Calu3 (cell line): ENCODE measurements around the gene SLCO3A1. TPM values are rescaled to one million over a fixed set of nuclear protein-coding genes. Genes with fewer than 3 reads are reported as not detected.

ENCODE experiments used
- BruUV-seq: library from RNA; stranded (reverse); fragments of 400-500 nt; replicated peaks from 2 replicates; lab custom pipeline; 2021; lab: Mats Ljungman, UMichigan
- CTCF ChIA-PET: fragments of 300-600 bp; sonication (Branson Sonifier 250); formaldehyde crosslinking; loops from one replicate; lab custom pipeline; 2022; ENCODE audit warnings: antibody characterized with exemption; lab: Charles Lee
- DNase-seq: peaks from one replicate; pipeline ENCODE4 v3.0.0; 2022
- H3K27ac Mint-ChIP-seq: one replicate; pipeline ENCODE4 v1.8.0; 2022; ENCODE audit warnings: mixed read lengths; ENCODE audit not compliant: unreplicated experiment
- H3K27me3 Mint-ChIP-seq: one replicate; pipeline ENCODE4 v1.8.0; 2022; ENCODE audit warnings: mixed read lengths; ENCODE audit not compliant: unreplicated experiment
- H3K36me3 Mint-ChIP-seq: one replicate; pipeline ENCODE4 v1.8.0; 2022; ENCODE audit warnings: mild to moderate bottlenecking, moderate library complexity, mixed read lengths; ENCODE audit not compliant: insufficient read depth, unreplicated experiment
- H3K4me1 Mint-ChIP-seq: one replicate; pipeline ENCODE4 v1.8.0; 2022; ENCODE audit warnings: mild to moderate bottlenecking, low read depth, mixed read lengths; ENCODE audit not compliant: unreplicated experiment
- H3K4me3 Mint-ChIP-seq: one replicate; pipeline ENCODE4 v1.8.0; 2022; ENCODE audit warnings: mild to moderate bottlenecking, low read depth, moderate library complexity, mixed read lengths; ENCODE audit not compliant: unreplicated experiment
- H3K9me3 Mint-ChIP-seq: one replicate; pipeline ENCODE4 v1.8.0; 2022; ENCODE audit warnings: low read depth, mixed read lengths; ENCODE audit not compliant: unreplicated experiment
- intact Hi-C: fragments of 100-400 bp; cut with micrococcal nuclease; formaldehyde crosslinking; loops from one replicate; pipeline ENCODE4 v1.10.0; 2022; ENCODE audit not compliant: unreplicated experiment
- total RNA-seq: library from RNA; stranded (reverse); gene quantifications from 2 replicates; pipeline ENCODE4 v1.2.3, GENCODE V29; 2022
- TF ChIP-seq, protein P1 (sequence below): fragments of 200-600 bp; IDR thresholded peaks from one replicate; pipeline ENCODE4 v1.8.0; 2022; ENCODE audit warnings: antibody characterized with exemption; ENCODE audit not compliant: unreplicated experiment

Gene SLCO3A1
- total RNA-seq, 1 experiment from 2014 or later: 65.9 TPM

DNA sequence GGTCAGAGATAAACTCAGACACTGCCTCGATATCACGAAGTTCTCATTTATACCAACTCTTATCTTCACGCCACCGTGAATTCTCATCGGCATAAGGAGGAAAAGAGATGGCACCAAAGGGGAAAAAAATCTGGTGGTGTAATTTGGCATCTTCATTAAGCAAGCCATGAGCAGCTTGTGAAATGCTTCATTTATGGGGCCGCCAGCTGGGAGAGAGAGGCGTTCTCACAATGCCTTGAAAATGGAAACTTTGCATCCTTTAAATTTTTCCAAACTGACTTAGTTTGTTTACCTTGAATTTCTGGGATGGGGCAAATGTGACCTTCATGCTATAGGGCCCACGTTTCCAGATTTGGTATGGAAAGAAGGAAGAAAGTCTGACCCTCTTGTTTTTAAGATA lies 297.7 kb downstream of the SLCO3A1 start:
- no peak for DNase-seq
- CTCF ChIA-PET: no interaction called here
- H3K27ac Mint-ChIP-seq: no peak overlapping the region
- intact Hi-C loops: no loop called here
- no peak overlapping the region for H3K4me3 Mint-ChIP-seq
- no peaks in the 10 kb centered on the region for H3K27me3 Mint-ChIP-seq
- H3K9me3 Mint-ChIP-seq: no peaks in the 10 kb centered on the region
- no TSS peak for BruUV-seq
- H3K4me1 Mint-ChIP-seq: no peaks in the 10 kb centered on the region
- H3K36me3 Mint-ChIP-seq: no peaks in the 10 kb centered on the region
- TF ChIP-seq, protein P1, sequence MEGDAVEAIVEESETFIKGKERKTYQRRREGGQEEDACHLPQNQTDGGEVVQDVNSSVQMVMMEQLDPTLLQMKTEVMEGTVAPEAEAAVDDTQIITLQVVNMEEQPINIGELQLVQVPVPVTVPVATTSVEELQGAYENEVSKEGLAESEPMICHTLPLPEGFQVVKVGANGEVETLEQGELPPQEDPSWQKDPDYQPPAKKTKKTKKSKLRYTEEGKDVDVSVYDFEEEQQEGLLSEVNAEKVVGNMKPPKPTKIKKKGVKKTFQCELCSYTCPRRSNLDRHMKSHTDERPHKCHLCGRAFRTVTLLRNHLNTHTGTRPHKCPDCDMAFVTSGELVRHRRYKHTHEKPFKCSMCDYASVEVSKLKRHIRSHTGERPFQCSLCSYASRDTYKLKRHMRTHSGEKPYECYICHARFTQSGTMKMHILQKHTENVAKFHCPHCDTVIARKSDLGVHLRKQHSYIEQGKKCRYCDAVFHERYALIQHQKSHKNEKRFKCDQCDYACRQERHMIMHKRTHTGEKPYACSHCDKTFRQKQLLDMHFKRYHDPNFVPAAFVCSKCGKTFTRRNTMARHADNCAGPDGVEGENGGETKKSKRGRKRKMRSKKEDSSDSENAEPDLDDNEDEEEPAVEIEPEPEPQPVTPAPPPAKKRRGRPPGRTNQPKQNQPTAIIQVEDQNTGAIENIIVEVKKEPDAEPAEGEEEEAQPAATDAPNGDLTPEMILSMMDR: no peak

DNA sequence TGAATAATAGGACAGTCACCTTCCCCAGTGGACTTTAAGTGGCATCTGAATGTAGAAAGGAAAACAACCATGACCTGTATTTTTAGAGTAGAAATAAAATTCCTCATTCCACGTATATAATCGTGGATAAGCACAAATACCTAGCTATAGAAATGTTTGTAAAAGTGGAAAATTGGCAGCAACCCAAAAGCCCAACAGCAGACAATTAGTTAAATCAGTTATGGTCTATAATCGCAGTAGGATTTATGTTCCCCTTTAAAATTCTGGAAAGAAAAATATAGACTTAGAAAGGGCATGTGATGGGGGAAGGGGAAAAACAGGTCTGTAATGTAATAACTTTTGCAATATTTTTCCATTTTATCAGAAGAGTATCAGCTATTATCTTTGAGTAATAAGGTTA lies 298.2 kb downstream of the SLCO3A1 start:
- intact Hi-C loops: no loop called here
- no TSS peak for BruUV-seq
- DNase-seq: no peak
- Mint-ChIP-seq H3K27ac (no peak overlapping the region), H3K4me3 (no peak overlapping the region), H3K9me3 (no peaks in the 10 kb centered on the region), H3K36me3 (no peaks in the 10 kb centered on the region), H3K27me3 (no peaks in the 10 kb centered on the region), H3K4me1 (no peaks in the 10 kb centered on the region)
- CTCF ChIA-PET: no interaction called here
- TF ChIP-seq, protein P1: no peak

DNA sequence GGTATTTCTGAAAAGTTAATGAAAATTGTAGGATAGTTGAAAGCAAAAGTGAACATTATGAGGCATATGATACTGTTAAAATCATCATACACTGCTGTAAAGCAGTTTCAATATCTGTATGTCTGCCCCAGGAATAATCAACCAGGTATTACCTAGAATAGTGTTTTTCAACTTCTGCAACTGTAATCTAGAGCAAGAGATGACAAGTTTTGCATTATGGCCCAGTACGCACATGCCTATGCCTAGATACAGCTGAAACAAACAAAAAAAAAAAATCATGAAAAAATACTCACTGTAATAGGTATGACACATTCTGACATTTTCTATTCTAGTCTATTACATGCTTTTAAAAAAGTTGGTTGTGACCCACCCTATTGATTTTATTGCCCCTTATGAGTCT lies 299.5 kb downstream of the SLCO3A1 start:
- Mint-ChIP-seq H3K4me3 (no peak overlapping the region), H3K36me3 (no peaks in the 10 kb centered on the region), H3K27me3 (no peaks in the 10 kb centered on the region), H3K4me1 (peaks cover 6% of the 10 kb centered on the region), H3K9me3 (no peaks in the 10 kb centered on the region), H3K27ac (no peak overlapping the region)
- intact Hi-C loops: no loop called here
- CTCF ChIA-PET: no interaction called here
- DNase-seq: no peak
- TF ChIP-seq, protein P1: no peak
- no TSS peak for BruUV-seq

DNA sequence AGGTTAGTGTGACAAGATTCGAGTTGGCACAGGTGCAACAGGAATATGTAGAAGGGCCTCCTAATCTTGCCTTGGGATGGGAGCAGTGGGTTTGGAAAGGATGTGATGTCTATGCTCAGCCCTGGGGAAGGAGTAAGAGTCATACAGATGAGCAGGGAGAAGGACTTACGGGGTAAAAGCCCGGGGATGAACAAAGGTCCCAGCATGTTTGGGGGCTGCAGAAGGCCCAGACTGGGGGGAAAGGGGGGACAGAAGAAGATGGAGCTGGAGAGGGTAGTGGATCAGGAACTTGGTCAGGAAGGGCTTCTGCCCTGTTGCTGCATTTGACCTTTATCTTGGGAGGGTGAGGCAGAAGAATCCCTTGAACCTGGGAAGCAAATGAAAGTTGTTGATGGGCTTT lies 300.1 kb downstream of the SLCO3A1 start:
- peaks cover 4% of the 10 kb centered on the region for H3K36me3 Mint-ChIP-seq
- CTCF ChIA-PET: no interaction called here
- H3K4me1 Mint-ChIP-seq: peaks cover 12% of the 10 kb centered on the region
- intact Hi-C loops: no loop called here
- H3K27ac Mint-ChIP-seq: no peak overlapping the region
- BruUV-seq: no TSS peak
- TF ChIP-seq, protein P1: no peak
- H3K27me3 Mint-ChIP-seq: no peaks in the 10 kb centered on the region
- no peak for DNase-seq
- no peak overlapping the region for H3K4me3 Mint-ChIP-seq
- H3K9me3 Mint-ChIP-seq: no peaks in the 10 kb centered on the region
